ENCODE data around the gene SLC34A1. TPM values are rescaled to one million over a fixed set of nuclear protein-coding genes. Genes with fewer than 3 reads are reported as not detected.

SLC34A1 gene
- total RNA-seq, 6 donors from 2014 or later: not detected

- H3K9me3 ChIP-seq: no peaks in the 10 kb centered on the region
- DNase-seq: no peak
- no peak overlapping the region for H3K27ac ChIP-seq
- TF ChIP-seq POLR2AphosphoS5 (IDR thresholded peaks at IDR 0.05) (no peak), CTCF (IDR thresholded peaks at IDR 0.05) (no peak), EP300 (IDR thresholded peaks at IDR 0.05) (no peak), POLR2A (IDR thresholded peaks at IDR 0.05) (no peak)
- H3K4me3 ChIP-seq: no peak overlapping the region
- whole genome bisulfite sequencing, 2 donors: 61 to 81% methylated on average over 5 of the region's 5 CpGs
- peaks cover 15 to 24% (median 22%) of the 10 kb centered on the region in 4 donors for H3K4me1 ChIP-seq
- ATAC-seq (ENCODE audit: low FRiP score in 2 of 2): no peak
- no peaks in the 10 kb centered on the region for H3K27me3 ChIP-seq
- H3K36me3 ChIP-seq: no peaks in the 10 kb centered on the region
Observed at GRCh38 chr5:177392765-177393164, 8.5 kb downstream of the SLC34A1 start.

DNA sequence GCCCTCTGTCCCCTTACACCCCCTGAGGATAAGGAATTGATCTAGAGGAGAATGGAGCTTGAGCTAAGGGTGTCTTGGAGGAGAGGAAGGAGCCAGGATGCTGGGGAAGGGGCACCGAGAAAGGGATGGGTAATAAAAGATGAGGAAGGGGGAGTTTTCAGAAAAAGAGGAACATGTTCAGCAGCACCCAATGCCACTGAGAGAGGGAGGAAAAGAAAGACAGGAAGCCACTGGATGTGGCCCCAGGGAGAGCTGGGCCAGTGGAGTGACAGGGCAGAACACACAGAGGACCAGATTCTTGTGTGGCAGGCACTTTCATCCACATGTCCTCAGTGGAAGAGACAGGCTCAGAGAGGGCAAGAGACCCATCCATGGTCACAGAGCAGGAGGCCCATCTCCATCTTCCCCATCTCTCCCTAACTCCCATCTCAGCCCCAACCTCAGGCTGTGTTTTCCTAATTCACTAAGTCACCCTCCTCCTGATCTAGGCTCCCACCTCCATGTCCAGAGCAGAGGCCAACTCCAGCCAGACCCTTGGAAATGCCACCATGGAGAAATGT lies 9.1 kb downstream of the SLC34A1 start:
- WGBS, 2 donors: 60 to 82% methylated on average over 1 of the region's 1 CpG

GRCh38 chr5:177393990-177394389 lies 9.8 kb downstream of the SLC34A1 start:
- H3K4me1 ChIP-seq: peaks cover 13 to 19% (median 18%) of the 10 kb centered on the region in 4 donors
- ATAC-seq (ENCODE audit: low FRiP score in 2 of 2): no peak
- H3K9me3 ChIP-seq: no peaks in the 10 kb centered on the region
- no peak overlapping the region for H3K4me3 ChIP-seq
- DNase-seq: no peak
- peaks cover 0 to 3% (median under 1%) of the 10 kb centered on the region in 4 donors for H3K27me3 ChIP-seq
- WGBS, 2 donors: 84 to 100% methylated on average over 1 to 5 of the region's 5 CpGs
- TF ChIP-seq EP300 (IDR thresholded peaks at IDR 0.05) (no peak), POLR2A (IDR thresholded peaks at IDR 0.05) (no peak), CTCF (IDR thresholded peaks at IDR 0.05) (no peak), POLR2AphosphoS5 (IDR thresholded peaks at IDR 0.05) (no peak)
- no peak overlapping the region for H3K27ac ChIP-seq
- H3K36me3 ChIP-seq: no peaks in the 10 kb centered on the region

More for the DNA sequence above, 9.1 kb downstream of the SLC34A1 start:
- Histone ChIP-seq H3K4me3 (no peak overlapping the region), H3K4me1 (peaks cover 15 to 24% (median 22%) of the 10 kb centered on the region in 4 donors), H3K36me3 (no peaks in the 10 kb centered on the region), H3K27me3 (no peaks in the 10 kb centered on the region), H3K27ac (no peak overlapping the region), H3K9me3 (no peaks in the 10 kb centered on the region)
- no peak for TF ChIP-seq POLR2A (IDR thresholded peaks at IDR 0.05)
- no peak for TF ChIP-seq POLR2AphosphoS5 (IDR thresholded peaks at IDR 0.05)
- TF ChIP-seq EP300 (IDR thresholded peaks at IDR 0.05): no peak
- no peak for TF ChIP-seq CTCF (IDR thresholded peaks at IDR 0.05)
- DNase-seq: no peak
- ATAC-seq (ENCODE audit: low FRiP score in 2 of 2): no peak

DNA sequence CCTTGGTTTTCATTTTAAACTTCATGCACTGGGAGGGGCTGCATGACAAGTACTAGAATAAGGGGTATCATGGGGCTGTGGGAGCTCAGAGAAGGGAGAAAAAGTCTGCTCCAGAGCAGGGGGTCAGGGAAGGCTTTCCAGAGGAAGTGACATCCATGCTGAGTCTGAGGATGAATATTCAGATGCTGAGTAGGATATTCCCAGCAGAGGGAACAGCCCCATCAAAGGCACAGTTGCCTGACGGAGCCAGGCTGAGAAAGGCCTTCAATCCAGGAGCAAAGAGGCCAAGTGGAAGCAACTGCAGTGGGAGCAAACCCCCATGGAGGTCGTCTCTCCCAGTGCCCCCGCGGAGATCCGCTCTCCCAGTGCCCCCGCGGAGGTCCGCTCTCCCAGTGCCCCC lies 11.8 kb downstream of the SLC34A1 start:
- no peak overlapping the region for H3K4me3 ChIP-seq
- H3K27me3 ChIP-seq: peaks cover 0 to 21% (median 12%) of the 10 kb centered on the region in 4 donors
- no peaks in the 10 kb centered on the region for H3K36me3 ChIP-seq
- 74% methylated on average over 5 of the region's 8 CpGs; no CpG with 5 or more reads in 1 of the 2 donors for WGBS, 2 donors
- ATAC-seq (ENCODE audit: low FRiP score in 2 of 2) (no peak), DNase-seq (no peak)
- no peaks in the 10 kb centered on the region for H3K9me3 ChIP-seq
- H3K4me1 ChIP-seq: peaks cover 4 to 11% (median 7%) of the 10 kb centered on the region in 4 donors
- no peak for TF ChIP-seq EP300 (IDR thresholded peaks at IDR 0.05)
- no peak for TF ChIP-seq POLR2AphosphoS5 (IDR thresholded peaks at IDR 0.05)
- TF ChIP-seq POLR2A (IDR thresholded peaks at IDR 0.05): no peak
- H3K27ac ChIP-seq: no peak overlapping the region

GRCh38 chr5:177396807-177397206 lies 12.6 kb downstream of the SLC34A1 start:
- ATAC-seq (ENCODE audit: low FRiP score in 2 of 2): no peak
- Histone ChIP-seq H3K36me3 (no peaks in the 10 kb centered on the region), H3K9me3 (no peaks in the 10 kb centered on the region), H3K27ac (no peak overlapping the region), H3K27me3 (peaks cover 0 to 29% (median 15%) of the 10 kb centered on the region in 4 donors), H3K4me1 (peaks cover 4 to 11% (median 7%) of the 10 kb centered on the region in 4 donors), H3K4me3 (no peak overlapping the region)
- 75 to 84% methylated on average over 2 to 10 of the region's 10 CpGs for WGBS, 2 donors
- TF ChIP-seq POLR2AphosphoS5 (IDR thresholded peaks at IDR 0.05): no peak
- TF ChIP-seq POLR2A (IDR thresholded peaks at IDR 0.05): no peak
- no peak for TF ChIP-seq CTCF (IDR thresholded peaks at IDR 0.05)
- TF ChIP-seq EP300 (IDR thresholded peaks at IDR 0.05): no peak
- peak in 1 of 2 donors; percentile 56 for DNase-seq

All from upper lobe of left lung (tissue), 6 donors.